ENCODE data around the gene C4orf50.

GRCh38 chr4:5869966-5870619, 148.1 kb downstream of the C4orf50 start:
- no peak for TF ChIP-seq CTCF (IDR thresholded peaks at IDR 0.05)
- TF ChIP-seq POLR2A (IDR thresholded peaks at IDR 0.05) = no peak

All from tibial nerve (tissue), 3 donors.